K562 (cell line): ENCODE results near the gene ST6GALNAC3. TPM values are rescaled to one million over a fixed set of nuclear protein-coding genes. Genes with fewer than 3 reads are reported as not detected.

ENCODE experiments used
- ATAC-seq: fragments of 200-7000 bp; cut with Tn5 transposase; 3 replicates; pipeline ENCODE4 v1.9.1; 2020; ENCODE audit warnings: moderate library complexity
- BruUV-seq: library from RNA; stranded (reverse); fragments of 400-500 nt; replicated peaks from 2 replicates; lab custom pipeline; 2021; lab: Mats Ljungman, UMichigan
- CTCF ChIA-PET: fragments of 300-600 bp; formaldehyde crosslinking; extraction: SDS; loops from one replicate; lab custom pipeline; 2021; ENCODE audit warnings: low intra/inter-chr PET ratio; lab: Yijun Ruan, JAX
- POLR2A ChIA-PET: fragments of 300-600, 350-650 bp; sonication (Branson Sonifier 250); formaldehyde crosslinking; extraction: SDS; loops from one replicate; lab custom pipeline; 2021; ENCODE audit warnings: antibody characterized with exemption, inconsistent platforms; lab: Yijun Ruan, JAX
- DNase-seq, 4 experiments: peaks; one replicate each; pipeline versions ENCODE4 v3.0.0 to v3.0.0-alpha.2; 2011 to 2018; ENCODE audit warnings: low spot score in 3 of 4, mixed read lengths in 3 of 4; ENCODE audit errors: extremely low read depth in 1 of 4
- FAIRE-seq: peaks from 2 replicates; lab custom pipeline; 2011; peaks lifted over from hg19 to GRCh38; lab: Jason Lieb, UNC
- H2AFZ ChIP-seq: 2 replicates; pipeline ENCODE4 v1.6.0; 2011; ENCODE audit warnings: low read depth, low read length, control low read depth, inconsistent platforms
- H3K27ac ChIP-seq: fragments of 200-600 bp; 3 replicates; pipeline ENCODE4 v1.8.0; 2011; ENCODE audit warnings: low read depth, mild to moderate bottlenecking, control low read depth, inconsistent platforms, low read length, moderate library complexity, mixed read lengths; ENCODE audit errors: extremely low read depth
- H3K27me3 ChIP-seq, 2 experiments: fragments of 300-600 bp in 1 of 2; 2 replicates in 1 of 2; 3 replicates in 1 of 2; pipeline versions ENCODE4 v1.6.0 to v1.8.0; 2011; ENCODE audit warnings: inconsistent platforms in 2 of 2, low read length in 2 of 2, mild to moderate bottlenecking in 1 of 2, mixed read lengths in 1 of 2, moderate library complexity in 1 of 2; ENCODE audit not compliant: control insufficient read depth in 2 of 2, insufficient read depth in 2 of 2
- H3K36me3 ChIP-seq: fragments of 300-600 bp; 3 replicates; pipeline ENCODE4 v1.8.0; 2011; ENCODE audit warnings: mild to moderate bottlenecking, low read length, inconsistent platforms; ENCODE audit not compliant: control insufficient read depth, insufficient read depth
- H3K4me1 ChIP-seq, 2 experiments: fragments of 200-600 bp in 1 of 2; replicated peaks in 1 of 2; 2 replicates in 1 of 2; 3 replicates in 1 of 2; pipeline versions ENCODE4 v1.5.1 to v1.8.0; 2011; ENCODE audit warnings: inconsistent platforms in 2 of 2, low read length in 2 of 2, mild to moderate bottlenecking in 1 of 2, mixed read lengths in 1 of 2, moderate library complexity in 1 of 2; ENCODE audit not compliant: control insufficient read depth in 2 of 2, insufficient read depth in 2 of 2
- H3K4me2 ChIP-seq: 2 replicates; pipeline ENCODE4 v1.6.1; 2011; ENCODE audit warnings: low read length, control low read depth, inconsistent platforms, mixed read lengths; ENCODE audit not compliant: insufficient read depth
- H3K4me3 ChIP-seq: fragments of 200-600 bp; sonication (generic), shearing (Covaris generic); 2 replicates; pipeline ENCODE4 v1.5.1; 2016; ENCODE audit warnings: control low read depth, inconsistent platforms
- H3K79me2 ChIP-seq: fragments of 200-600 bp; 3 replicates; pipeline ENCODE4 v1.8.0; 2011; ENCODE audit warnings: low read length, inconsistent platforms; ENCODE audit not compliant: control insufficient read depth, insufficient read depth
- H3K9ac ChIP-seq, 2 experiments: 2 replicates each; pipeline versions ENCODE4 v1.6.0 to v1.6.1; 2011; ENCODE audit warnings: low read depth in 2 of 2, low read length in 2 of 2, control low read depth in 1 of 2, inconsistent platforms in 1 of 2, mild to moderate bottlenecking in 1 of 2, mixed read lengths in 1 of 2; ENCODE audit not compliant: insufficient read depth in 1 of 2
- H3K9me1 ChIP-seq: one replicate; pipeline ENCODE4 v1.6.0; 2011; ENCODE audit warnings: inconsistent platforms, mild to moderate bottlenecking, low read length, moderate library complexity; ENCODE audit not compliant: control insufficient read depth, insufficient read depth
- H3K9me3 ChIP-seq: replicated peaks from 2 replicates; pipeline ENCODE4 v1.5.1; 2011; ENCODE audit warnings: low read depth, low read length, inconsistent platforms; ENCODE audit not compliant: control insufficient read depth, insufficient read depth
- H4K20me1 ChIP-seq: replicated peaks from 2 replicates; pipeline ENCODE4 v1.6.1; 2011; ENCODE audit warnings: low read length, inconsistent platforms, mixed read lengths; ENCODE audit not compliant: control insufficient read depth, insufficient read depth
- AFF1 ChIP-seq, 2 experiments: fragments of 450-650 bp; IDR thresholded peaks; 2 replicates each; pipeline ENCODE4 v1.6.1; 2018; ENCODE audit warnings: mild to moderate bottlenecking in 2 of 2, low read depth in 1 of 2; ENCODE audit not compliant: partially characterized antibody in 2 of 2
- COPS2 ChIP-seq: fragments of 450-650 bp; conservative IDR thresholded peaks from 2 replicates; pipeline ENCODE4 v1.6.1; 2016; ENCODE audit warnings: mild to moderate bottlenecking, moderate library complexity
- FOXK1 ChIP-seq: sonication (generic); formaldehyde crosslinking; IDR thresholded peaks from 2 replicates; pipeline ENCODE4 v1.8.0; 2022; ENCODE audit warnings: missing genetic modification reagents, mild to moderate bottlenecking, borderline replicate concordance
- HMGN3 ChIP-seq: IDR thresholded peaks from 2 replicates; pipeline ENCODE4 v1.6.1; 2011; ENCODE audit warnings: borderline replicate concordance, low read depth, mild to moderate bottlenecking, mixed read lengths, low read length; ENCODE audit not compliant: insufficient read length; ENCODE audit errors: extremely low read depth
- KAT2B ChIP-seq: IDR thresholded peaks from one replicate; pipeline ENCODE4 v1.6.1; 2012; ENCODE audit warnings: low read depth, mild to moderate bottlenecking, control low read depth, inconsistent platforms, low read length, moderate library complexity
- NFYB ChIP-seq: IDR thresholded peaks from 2 replicates; pipeline ENCODE4 v1.6.1; 2011; ENCODE audit warnings: mild to moderate bottlenecking, moderate library complexity; ENCODE audit not compliant: insufficient read length; ENCODE audit errors: extremely low read depth
- PATZ1 ChIP-seq: fragments of 250-450 bp; sonication (Bioruptor Pico); IDR thresholded peaks from 2 replicates; pipeline ENCODE4 v1.5.0; 2020; ENCODE audit warnings: mild to moderate bottlenecking, borderline replicate concordance
- RBM17 ChIP-seq: fragments of 200-400 bp; formaldehyde crosslinking; IDR thresholded peaks from 2 replicates; pipeline ENCODE4 v1.6.1; 2017; ENCODE audit warnings: low read depth, mild to moderate bottlenecking, low read length, borderline replicate concordance
- XRCC4 ChIP-seq: IDR thresholded peaks from one replicate; pipeline ENCODE4 v1.6.1; 2011; ENCODE audit not compliant: insufficient read depth, insufficient read length; ENCODE audit errors: extremely low read depth
- YY1 ChIP-seq, 3 experiments: IDR thresholded peaks; 2 replicates each; pipeline ENCODE4 v1.6.1; 2011; ENCODE audit warnings: low read length in 2 of 3, mild to moderate bottlenecking in 2 of 3, moderate library complexity in 2 of 3, borderline replicate concordance in 1 of 3, control low read depth in 1 of 3, low read depth in 1 of 3; ENCODE audit not compliant: insufficient read depth in 3 of 3, insufficient replicate concordance in 2 of 3, control insufficient read depth in 1 of 3, insufficient read length in 1 of 3; ENCODE audit errors: extremely low read depth in 1 of 3
- ZC3H8 ChIP-seq: fragments of 450-650 bp; IDR thresholded peaks from 2 replicates; pipeline ENCODE4 v1.6.1; 2017
- ZNF253 ChIP-seq: fragments of 250-450 bp; sonication (Bioruptor Pico); conservative IDR thresholded peaks from 2 replicates; pipeline ENCODE4 v1.6.1; 2021; ENCODE audit warnings: mild to moderate bottlenecking
- ZNF785 ChIP-seq: fragments of 250-450 bp; sonication (Bioruptor Pico); IDR thresholded peaks from 2 replicates; pipeline ENCODE4 v1.4.0; 2020; ENCODE audit warnings: mild to moderate bottlenecking
- WGBS: fragments of 100-300 bp; shearing (Covaris generic); methylation state at CpG from one replicate; pipeline ENCODE4 v1.1.6; 2016; ENCODE audit warnings: low coverage, mixed read lengths; ENCODE audit not compliant: insufficient coverage; ENCODE audit errors: missing lambda C conversion rate; 5-methylcytosine and 5-hydroxymethylcytosine counted together
- in situ Hi-C: fragments of 300-500 bp; cut with MboI; formaldehyde crosslinking; loops from 4 replicates; pipeline ENCODE4 v1.15.0; 2018; ENCODE audit warnings: inconsistent platforms, mixed read lengths
- intact Hi-C: fragments of 100-400 bp; cut with micrococcal nuclease; formaldehyde crosslinking; loops from 2 replicates; pipeline ENCODE4 v1.14.2; 2022
- polyA plus RNA-seq, 8 experiments: library from polyadenylated mRNA; depleted of rRNA in 4 of 8; stranded (reverse) in 5 of 8; unstranded in 3 of 8; fragments of >200 nt; fragmentation: Nextera tagmentation in 2 of 8; fragmentation: Illumina TruSeq in 1 of 8; extraction: Ambion mirVana in 2 of 8; extraction: Trizol in 1 of 8; gene quantifications; 2 replicates each; pipeline versions ENCODE4 v1.2.1 to v1.2.3, GENCODE V29; 2011 to 2014; ENCODE audit warnings: inconsistent platforms in 1 of 8, missing spikeins in 1 of 8
- total RNA-seq, 7 experiments: library from RNA; depleted of rRNA in 6 of 7; stranded (reverse); fragments of >200 nt in 6 of 7; fragmentation: Illumina TruSeq in 2 of 7; extraction: Trizol in 2 of 7; gene quantifications; 2 replicates each; pipeline versions ENCODE4 v1.2.1 to v1.2.3, GENCODE V29; 2011 to 2021; ENCODE audit warnings: low replicate concordance in 1 of 7

ST6GALNAC3 gene
- total and polyA plus RNA-seq, 9 of the 15 experiments (the other 6 are each of a cell fraction or from before 2014, with no cell fraction given) = 0.04 to 0.29 (median 0.18) TPM; not detected in 6

GRCh38 chr1:76229279-76230005, 154.9 kb downstream of the ST6GALNAC3 start:
- Histone ChIP-seq H2AFZ (no peak overlapping the region), H3K4me1 (no peaks in the 10 kb centered on the region), H4K20me1 (no peaks in the 10 kb centered on the region), H3K79me2 (no peaks in the 10 kb centered on the region), H3K9ac (no peak overlapping the region), H3K9me3 (no peaks in the 10 kb centered on the region), H3K9me1 (no peaks in the 10 kb centered on the region), H3K27ac (no peak overlapping the region), H3K36me3 (no peaks in the 10 kb centered on the region), H3K4me2 (no peak overlapping the region), H3K4me3 (no peak overlapping the region), H3K27me3 (no peaks in the 10 kb centered on the region)
- POLR2A ChIA-PET = interaction anchor here (0.6 kb wide), 1 partner anchor 33 kb away, joined by 3 read pairs; no protein-coding TSS in a partner anchor
- intact Hi-C loops = no loop called here
- 0% methylated on average over 7 of the region's 7 CpGs for WGBS
- no peak for DNase-seq
- BruUV-seq = no TSS peak
- ATAC-seq = no peak
- CTCF ChIA-PET = no interaction called here
- in situ Hi-C loops = no loop called here
- no peak for TF ChIP-seq NFYB
- TF ChIP-seq FOXK1 (CRISPR knock-in tag) = no peak
- TF ChIP-seq ZNF785 = no peak
- TF ChIP-seq PATZ1 (CRISPR knock-in tag) = no peak
- TF ChIP-seq HMGN3 = no peak
- no peak for TF ChIP-seq RBM17
- TF ChIP-seq XRCC4 = no peak
- TF ChIP-seq KAT2B = no peak
- TF ChIP-seq AFF1 (IDR thresholded peaks at IDR 0.05; ENCODE audit: low read depth in 1 of 2, partially characterized antibody in 2 of 2) = no peak
- TF ChIP-seq ZC3H8 = no peak
- no peak for TF ChIP-seq COPS2
- TF ChIP-seq ZNF253 (CRISPR knock-in tag) = no peak
- no peak for TF ChIP-seq YY1 (IDR thresholded peaks at IDR 0.05; ENCODE audit: borderline replicate concordance in 1 of 3, control insufficient read depth in 1 of 3, extremely low read depth in 1 of 3, insufficient read depth in 3 of 3, insufficient read length in 1 of 3, insufficient replicate concordance in 2 of 3, low read depth in 1 of 3, low read length in 2 of 3)
- FAIRE-seq = no peak
